H54 (cell line): ENCODE data around the gene MRPL3.

Source experiments
- DNase-seq: peaks from one replicate; pipeline ENCODE4 v3.0.0; 2011; ENCODE audit warnings: low spot score, mixed read lengths; ENCODE audit not compliant: insufficient read length
- FAIRE-seq: peaks from 3 replicates; lab custom pipeline; 2011; peaks lifted over from hg19 to GRCh38; lab: Jason Lieb, UNC
- POLR2A ChIP-seq: IDR thresholded peaks from 2 replicates; pipeline ENCODE4 v1.6.1; 2011; ENCODE audit warnings: low read depth, mild to moderate bottlenecking, low read length

Gene MRPL3

DNA sequence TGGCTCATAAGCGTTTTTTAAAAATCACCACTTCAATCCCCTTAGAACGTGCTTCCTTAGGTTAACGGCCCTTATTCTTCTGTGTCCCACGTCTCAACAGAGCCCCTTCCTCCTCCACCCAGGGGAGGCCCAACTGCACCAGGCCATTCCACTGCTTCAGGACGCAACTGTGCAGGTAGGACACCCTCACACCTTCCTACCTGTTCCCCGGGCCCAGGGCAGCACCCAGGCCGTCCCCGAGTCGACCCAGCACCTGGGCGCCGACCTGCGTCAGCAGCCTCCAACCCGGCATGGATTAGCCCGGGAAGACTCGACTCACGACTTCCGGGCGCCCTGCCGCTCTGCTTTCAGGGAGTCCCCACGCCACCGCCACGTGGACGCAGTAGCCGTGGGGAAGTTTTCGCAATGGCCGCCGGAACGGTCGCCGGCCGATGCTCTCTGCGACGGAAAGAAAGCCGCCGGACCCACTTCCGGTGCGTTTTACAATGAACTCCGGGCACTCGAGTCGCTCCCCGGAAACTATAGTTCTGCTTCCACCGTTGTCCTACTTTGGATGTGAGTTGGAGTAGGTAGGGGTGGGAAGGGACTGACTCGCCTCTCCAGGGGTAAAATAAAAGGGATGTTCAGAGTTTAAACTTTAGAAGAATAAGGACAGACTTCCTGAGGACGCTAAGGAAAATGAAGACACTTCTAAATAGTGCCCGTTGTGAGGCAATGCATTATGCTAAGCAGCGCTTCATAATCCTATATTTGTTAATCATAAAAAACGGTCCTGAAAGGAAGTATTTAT, at the start of gene MRPL3:
MRPL3 (minus strand) TSS at position 442 of the 790 bp plus-strand sequence; CDS start at position 292, 150 bp downstream.
- peak; percentile 52 for TF ChIP-seq POLR2A
- DNase-seq (peak; percentile 51), FAIRE-seq (no peak)

- DNase-seq: no peak
These were observed 49.0 kb upstream of the MRPL3 start for GRCh38 chr3:131551761-131552160.

DNA sequence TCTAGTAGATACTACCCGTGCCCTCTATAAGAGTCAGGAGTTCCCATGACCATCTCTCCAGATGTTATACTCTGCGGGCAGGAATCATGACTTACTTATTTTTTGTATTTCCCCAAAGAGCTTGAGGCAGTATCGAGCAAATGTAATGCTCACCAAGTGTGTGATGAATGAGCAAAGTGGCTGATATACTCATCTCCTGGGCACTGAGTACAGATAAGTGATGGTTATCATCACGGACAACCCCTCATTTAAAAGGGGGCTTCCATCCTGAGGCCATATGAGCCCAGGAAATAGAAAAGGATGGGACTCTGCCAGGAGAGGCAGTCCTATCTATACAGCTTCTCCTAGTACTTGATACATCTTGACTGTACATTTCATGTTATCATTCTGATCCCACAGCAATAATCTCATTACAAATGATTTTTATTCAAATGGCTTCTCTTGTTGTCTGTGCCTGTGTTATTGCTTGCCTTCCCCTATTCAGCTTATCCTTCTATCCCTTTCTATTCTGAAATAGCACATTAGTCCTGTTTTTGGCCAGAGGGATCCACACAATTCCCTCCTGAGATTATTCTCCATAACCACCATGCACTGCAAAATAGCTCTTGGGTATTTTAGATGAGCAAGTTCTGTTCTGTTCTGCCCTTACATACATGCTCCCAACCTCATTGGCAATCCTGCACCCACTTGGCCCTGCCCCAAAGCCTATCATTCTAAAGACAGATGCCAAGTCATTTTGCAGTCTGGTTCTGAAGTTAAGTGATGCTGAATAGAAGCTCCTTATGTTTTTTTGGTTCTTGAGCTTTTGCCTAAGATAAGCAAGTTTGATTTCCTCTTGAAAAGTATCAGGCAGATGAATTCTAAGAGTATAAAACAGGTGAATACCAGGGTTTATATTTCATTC, 48.0 kb upstream of the MRPL3 start:
- no peak for DNase-seq
- no peak for FAIRE-seq
- TF ChIP-seq POLR2A: no peak

More at GRCh38 chr3:131551761-131552160, 49.0 kb upstream of the MRPL3 start:
- FAIRE-seq: no peak
- TF ChIP-seq POLR2A: no peak

DNA sequence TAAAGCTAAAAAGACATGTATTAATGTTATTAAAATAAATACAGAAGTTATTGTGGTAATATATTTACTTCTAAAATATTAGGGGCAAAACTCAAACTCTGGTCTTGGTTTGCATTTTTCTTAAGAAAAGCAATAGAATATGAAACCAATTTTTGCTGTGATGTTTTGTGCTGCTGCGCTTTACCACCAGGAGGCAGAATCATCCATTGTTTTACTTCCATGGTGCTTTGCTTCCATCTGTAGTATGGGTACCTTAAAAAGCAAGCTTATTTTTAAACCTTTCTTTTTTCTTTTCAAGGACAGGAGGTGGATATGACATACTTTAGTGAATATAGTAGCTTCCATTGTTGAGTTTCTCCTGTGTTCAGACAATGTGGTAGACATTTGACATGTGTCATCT, 46.6 kb upstream of the MRPL3 start:
- no peak for FAIRE-seq
- TF ChIP-seq POLR2A: no peak
- no peak for DNase-seq

GRCh38 chr3:131547585-131547984, 44.8 kb upstream of the MRPL3 start:
- no peak for TF ChIP-seq POLR2A
- DNase-seq (no peak), FAIRE-seq (no peak)

DNA sequence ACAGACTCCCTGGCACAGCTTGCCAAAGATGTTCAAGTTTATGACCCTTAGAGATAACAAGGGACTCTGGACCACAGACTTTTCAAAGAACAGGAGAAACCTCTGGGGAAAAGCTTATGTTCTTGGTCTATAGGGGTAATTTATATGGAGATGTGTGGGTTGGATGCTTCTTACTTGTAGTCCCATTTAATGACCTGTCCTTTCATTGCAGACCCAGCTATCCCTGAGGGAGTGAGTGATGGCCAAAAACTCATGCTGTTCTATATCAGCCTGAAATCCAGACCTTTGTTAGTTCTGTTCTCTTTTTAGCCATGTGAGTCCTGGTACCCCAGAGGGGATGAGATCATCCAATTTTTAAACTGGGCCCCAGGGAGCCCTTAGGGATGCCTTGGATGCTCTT, 43.7 kb upstream of the MRPL3 start:
- no peak for DNase-seq
- FAIRE-seq: no peak
- no peak for TF ChIP-seq POLR2A

DNA sequence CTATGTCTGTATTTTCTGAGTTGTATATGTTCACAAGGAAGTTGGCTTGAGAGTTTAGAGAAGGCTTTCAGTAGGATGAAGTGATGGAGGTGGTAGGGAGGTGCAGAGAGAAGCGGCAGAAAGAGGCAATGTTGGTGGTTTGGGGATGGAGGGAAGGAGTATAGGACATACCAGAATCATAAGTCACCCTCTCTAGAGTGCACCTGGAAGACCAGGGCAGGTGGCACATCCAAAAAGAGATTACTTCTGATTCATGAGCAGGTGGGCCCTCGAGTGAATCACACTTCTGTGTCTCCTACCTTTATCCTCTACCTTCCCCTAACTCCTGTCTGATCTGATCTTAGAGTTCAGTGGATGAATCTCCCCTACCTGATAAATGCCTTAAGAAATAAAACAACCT, 41.8 kb upstream of the MRPL3 start:
- FAIRE-seq: no peak
- TF ChIP-seq POLR2A: no peak
- DNase-seq: no peak

GRCh38 chr3:131543714-131544113, 40.9 kb upstream of the MRPL3 start:
- no peak for TF ChIP-seq POLR2A
- FAIRE-seq: peak; percentile 94
- peak; percentile 20 for DNase-seq

DNA sequence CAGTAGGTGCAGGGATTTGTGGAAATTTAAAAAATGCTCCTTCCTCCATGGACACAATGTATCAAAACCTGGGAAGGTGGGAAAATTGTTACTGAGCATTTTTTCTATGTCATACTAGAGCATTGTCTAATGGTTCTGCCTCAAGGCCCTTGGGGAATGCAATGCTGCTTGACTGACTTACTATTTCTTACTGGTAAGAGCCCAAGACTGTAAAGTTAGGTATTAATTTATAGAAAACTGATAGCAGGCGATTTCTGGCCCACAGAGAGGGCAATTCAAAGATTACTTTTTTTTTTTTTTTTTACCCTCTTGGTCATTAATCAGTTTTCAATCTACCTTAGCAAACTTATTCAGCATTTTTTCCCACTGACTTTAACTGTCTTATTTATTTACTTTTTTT, 38.5 kb upstream of the MRPL3 start:
- TF ChIP-seq POLR2A: no peak
- no peak for FAIRE-seq

GRCh38 chr3:131540821-131541220, 38.0 kb upstream of the MRPL3 start:
- DNase-seq: no peak
- TF ChIP-seq POLR2A: no peak
- no peak for FAIRE-seq

More for the DNA sequence above, 38.5 kb upstream of the MRPL3 start:
- DNase-seq: no peak

DNA sequence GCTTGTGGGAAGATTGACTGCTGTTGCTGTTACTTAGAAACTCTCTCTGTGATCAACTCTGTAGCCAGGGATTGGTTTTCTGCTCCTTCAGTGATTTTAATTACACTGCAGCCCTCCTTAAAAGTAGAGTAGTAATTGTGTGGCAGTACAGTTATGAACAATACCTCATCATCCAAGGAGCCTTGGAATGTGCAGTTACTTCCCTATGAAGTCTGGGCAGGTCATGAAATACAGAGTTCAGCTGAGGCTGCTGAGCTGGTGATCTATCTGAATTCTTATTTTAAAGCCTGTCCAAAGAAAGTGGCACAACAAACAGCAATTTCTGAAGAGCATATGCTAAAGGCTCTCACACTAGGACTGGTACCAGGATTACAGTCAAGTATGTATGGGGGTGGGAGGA, 37.4 kb upstream of the MRPL3 start:
- DNase-seq: no peak
- no peak for TF ChIP-seq POLR2A
- FAIRE-seq: no peak

- FAIRE-seq: no peak
- TF ChIP-seq POLR2A: no peak
- DNase-seq: no peak
These were observed 36.2 kb upstream of the MRPL3 start for GRCh38 chr3:131538968-131539367.

DNA sequence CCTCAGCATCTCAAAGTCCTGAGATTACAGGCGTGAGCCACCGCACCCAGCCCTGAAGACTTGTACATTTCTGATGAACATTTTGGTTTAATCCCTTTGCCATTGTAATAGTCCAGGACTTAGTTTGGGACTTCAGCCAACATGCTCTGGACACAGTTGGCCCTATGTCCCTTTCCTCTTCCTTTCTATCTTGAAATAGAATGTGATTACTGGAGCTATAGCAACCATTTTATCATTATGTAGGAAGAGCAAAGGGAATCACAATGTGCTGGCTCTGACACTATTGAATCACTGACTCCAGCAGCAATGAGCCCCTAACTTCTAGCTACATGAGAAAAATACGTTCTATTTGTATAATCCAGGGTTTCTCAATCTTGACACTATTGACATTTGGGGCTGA, 34.8 kb upstream of the MRPL3 start:
- no peak for FAIRE-seq
- DNase-seq: no peak
- no peak for TF ChIP-seq POLR2A

GRCh38 chr3:131535596-131535995, 32.8 kb upstream of the MRPL3 start:
- TF ChIP-seq POLR2A: no peak
- peak; percentile 30 for FAIRE-seq
- DNase-seq: peak; percentile 12
